Activated CD8-positive, alpha-beta memory T cell treated with anti-CD3 and anti-CD28 coated beads, Interleukin-2, amount 50 U/mL, for 24 hours (primary cell): ENCODE measurements around the gene NRN1L.
"Not testable (repeated sequence)": the region's sequence is repeated elsewhere in the genome, so short reads cannot be mapped to it uniquely, and the experiment has no call there.

ENCODE experiments used
- DNase-seq: peaks from one replicate; pipeline ENCODE4 v3.0.0-alpha.2; 2020; ENCODE audit errors: extremely low read depth

NRN1L gene

DNA sequence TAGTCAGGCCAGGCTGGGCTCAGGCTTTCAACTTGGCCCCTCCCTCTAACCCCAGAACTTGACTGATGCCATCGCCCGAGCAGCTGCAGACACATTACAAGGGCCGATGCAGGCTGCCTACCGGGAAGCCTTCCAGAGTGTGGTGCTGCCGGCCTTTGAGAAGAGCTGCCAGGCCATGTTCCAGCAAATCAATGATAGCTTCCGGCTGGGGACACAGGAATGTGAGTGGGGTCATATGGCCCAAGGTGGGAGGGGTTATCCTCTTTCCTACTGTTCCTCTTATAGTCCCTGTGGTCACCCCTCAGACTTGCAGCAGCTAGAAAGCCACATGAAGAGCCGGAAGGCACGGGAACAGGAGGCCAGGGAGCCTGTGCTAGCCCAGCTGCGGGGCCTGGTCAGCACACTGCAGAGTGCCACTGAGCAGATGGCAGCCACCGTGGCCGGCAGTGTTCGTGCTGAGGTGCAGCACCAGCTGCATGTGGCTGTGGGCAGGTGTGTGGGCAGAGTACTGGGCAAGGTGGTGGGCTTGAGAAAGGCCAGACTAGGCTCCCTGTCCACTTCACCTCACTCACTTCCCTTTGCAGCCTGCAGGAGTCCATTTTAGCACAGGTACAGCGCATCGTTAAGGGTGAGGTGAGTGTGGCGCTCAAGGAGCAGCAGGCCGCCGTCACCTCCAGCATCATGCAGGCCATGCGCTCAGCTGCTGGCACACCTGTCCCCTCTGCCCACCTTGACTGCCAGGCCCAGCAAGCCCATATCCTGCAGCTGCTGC is 2.1 kb upstream of the NRN1L start:
- no peak for DNase-seq

DNA sequence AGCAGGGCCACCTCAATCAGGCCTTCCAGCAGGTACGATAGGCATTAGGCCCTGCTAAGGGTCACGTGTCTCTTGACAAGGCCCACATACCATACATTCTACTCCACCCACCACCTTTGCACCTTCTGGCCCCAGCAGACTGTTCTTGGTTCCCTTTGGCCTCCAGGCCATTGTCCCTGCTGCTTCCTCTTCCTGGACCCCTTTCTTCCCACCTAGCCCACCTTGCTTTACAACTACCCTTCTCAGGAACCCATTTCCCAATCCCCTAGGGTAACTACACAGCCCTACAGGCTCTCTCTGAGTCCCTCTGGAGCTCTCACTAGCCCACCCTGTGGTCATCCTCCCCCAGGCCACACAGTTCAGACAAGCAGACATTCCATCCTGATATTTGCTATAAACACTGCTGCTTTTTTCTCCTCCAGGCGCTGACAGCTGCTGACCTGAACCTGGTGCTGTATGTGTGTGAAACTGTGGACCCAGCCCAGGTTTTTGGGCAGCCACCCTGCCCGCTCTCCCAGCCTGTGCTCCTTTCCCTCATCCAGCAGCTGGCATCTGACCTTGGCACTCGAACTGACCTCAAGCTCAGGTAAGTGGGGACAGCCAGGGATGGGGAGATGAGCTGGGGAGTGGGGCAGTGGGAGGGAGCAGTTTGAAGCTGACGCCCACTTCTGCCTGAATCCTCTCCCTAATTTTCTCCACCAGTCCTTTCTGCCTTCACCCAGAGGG is 1.4 kb upstream of the NRN1L start:
- DNase-seq: no peak

DNA sequence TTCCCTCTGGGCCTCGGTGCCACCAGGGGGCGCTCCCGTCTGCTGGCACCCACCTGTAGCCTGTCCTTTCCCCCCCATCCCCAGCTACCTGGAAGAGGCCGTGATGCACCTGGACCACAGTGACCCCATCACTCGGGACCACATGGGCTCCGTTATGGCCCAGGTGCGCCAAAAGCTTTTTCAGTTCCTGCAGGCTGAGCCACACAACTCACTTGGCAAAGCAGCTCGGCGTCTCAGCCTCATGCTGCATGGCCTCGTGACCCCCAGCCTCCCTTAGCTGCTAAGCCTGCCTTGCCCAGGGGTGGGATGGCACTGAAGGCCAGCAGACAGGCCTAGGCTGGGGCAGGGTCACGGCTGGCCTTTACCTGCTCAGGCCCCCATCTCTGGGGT is 818 bp upstream of the NRN1L start:
- peak; percentile 23 for DNase-seq

DNA sequence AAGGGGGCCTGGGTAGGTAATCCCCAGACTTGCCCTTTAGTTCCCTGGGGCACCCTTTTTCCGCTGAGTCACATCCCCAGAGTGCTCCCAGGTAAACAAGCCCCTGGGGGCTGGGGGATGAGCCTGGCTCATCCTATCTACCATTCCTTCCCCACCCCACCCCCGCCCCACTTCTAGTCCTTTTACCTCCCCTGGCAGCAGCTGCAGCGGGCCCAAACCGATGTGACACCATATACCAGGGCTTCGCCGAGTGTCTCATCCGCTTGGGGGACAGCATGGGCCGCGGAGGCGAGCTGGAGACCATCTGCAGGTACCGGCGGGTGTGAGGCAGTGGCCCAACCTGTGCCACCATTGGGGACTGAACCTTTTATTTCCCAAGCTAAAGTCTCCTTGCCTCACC is 860 bp downstream of the NRN1L start:
- DNase-seq: no peak

DNA sequence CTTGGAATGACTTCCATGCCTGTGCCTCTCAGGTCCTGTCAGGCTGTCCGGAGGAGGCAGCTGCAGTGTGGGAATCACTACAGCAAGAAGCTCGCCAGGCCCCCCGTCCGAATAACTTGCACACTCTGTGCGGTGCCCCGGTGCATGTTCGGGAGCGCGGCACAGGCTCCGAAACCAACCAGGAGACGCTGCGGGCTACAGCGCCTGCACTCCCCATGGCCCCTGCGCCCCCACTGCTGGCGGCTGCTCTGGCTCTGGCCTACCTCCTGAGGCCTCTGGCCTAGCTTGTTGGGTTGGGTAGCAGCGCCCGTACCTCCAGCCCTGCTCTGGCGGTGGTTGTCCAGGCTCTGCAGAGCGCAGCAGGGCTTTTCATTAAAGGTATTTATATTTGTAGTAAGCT is 1.3 kb downstream of the NRN1L start:
- DNase-seq: no peak

- DNase-seq: no peak
Observed at GRCh38 chr16:67886387-67886786, 1.7 kb downstream of the NRN1L start.

DNA sequence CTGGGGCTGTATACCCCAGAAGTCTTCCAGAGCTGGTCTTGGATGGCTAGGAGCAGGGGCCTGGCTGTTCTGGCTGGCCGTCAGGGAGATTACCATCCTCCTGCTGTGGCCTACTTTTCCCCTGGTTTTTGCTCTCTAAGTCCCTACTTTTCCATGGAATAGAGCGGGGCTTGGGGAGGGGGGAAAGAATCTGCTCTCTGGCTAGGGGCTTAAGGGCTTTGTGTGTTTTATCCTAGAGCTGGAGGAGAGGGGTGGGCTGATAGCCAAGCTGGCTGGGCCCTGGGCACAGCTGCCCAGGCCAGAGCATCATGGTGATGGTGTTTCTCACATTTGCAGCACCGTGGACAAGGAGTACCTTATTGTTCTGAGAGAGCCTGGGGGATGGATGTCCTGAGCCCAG is 3.6 kb downstream of the NRN1L start:
- no peak for DNase-seq

DNA sequence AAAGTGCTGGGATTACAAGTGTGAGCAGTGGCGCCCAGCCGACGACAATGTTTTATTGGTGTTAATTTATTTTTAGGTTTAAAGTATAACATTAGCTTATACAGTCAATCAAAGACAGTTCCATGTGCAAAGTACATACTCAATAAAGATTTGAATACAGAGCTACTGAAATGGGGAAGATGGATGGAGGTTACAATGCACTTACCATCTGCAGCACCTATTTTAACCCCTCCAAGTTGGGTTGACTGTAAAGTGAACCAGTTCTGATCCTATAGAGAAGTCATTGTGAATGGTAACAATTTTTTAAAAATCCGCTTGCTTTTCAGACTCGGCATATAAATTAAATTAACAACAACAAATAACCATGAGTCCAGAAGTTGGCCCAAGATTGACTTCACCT is 7.7 kb downstream of the NRN1L start:
- DNase-seq: no peak

DNA sequence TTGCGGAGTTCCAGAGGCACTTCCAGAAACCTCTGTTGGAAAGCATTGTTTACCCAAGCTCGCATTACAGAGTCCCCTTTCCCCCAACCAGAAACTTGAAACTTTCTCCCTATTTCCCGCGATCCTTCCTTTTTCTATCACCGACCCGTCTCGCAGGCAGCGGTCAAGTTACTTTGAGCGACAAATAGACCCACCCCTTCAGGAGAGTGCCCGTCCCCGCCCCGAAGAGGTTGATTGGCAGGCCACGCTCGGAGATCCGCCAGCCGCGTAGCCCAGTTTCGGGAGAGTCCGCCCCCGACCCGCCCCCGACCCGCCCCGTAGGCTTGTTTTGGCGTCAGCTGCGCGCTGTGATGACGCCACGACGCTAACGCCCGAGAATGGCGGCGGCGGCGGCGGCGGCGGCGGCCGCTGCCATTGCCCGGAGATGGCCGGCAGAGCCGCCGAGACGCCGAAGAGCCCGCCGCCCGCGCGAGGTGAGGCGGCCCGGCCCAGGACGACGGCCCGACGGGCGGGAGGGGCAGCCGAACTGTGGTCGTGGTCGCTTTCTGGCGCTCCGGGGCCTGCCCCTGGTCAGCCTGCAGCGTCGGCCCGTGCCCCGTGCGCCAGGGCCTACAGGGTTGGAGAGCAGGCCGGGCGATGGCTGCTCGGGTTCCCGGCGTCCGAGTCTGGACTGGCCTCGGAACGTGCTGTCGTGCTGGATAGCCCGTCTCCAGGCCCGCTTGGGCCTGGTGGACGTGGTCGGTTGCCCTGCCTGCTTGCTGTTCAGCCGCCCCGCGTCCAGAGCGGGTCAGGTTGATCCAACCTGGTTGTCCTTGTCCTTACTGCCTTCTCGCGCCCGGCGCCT is 8.4 kb downstream of the NRN1L start, which contains the start of gene PSKH1:
PSKH1 (plus strand) TSS at position 356 of the 844 bp plus-strand sequence. CDS start 15,496 bp downstream, outside the sequence.
- peak; percentile 87 for DNase-seq

DNA sequence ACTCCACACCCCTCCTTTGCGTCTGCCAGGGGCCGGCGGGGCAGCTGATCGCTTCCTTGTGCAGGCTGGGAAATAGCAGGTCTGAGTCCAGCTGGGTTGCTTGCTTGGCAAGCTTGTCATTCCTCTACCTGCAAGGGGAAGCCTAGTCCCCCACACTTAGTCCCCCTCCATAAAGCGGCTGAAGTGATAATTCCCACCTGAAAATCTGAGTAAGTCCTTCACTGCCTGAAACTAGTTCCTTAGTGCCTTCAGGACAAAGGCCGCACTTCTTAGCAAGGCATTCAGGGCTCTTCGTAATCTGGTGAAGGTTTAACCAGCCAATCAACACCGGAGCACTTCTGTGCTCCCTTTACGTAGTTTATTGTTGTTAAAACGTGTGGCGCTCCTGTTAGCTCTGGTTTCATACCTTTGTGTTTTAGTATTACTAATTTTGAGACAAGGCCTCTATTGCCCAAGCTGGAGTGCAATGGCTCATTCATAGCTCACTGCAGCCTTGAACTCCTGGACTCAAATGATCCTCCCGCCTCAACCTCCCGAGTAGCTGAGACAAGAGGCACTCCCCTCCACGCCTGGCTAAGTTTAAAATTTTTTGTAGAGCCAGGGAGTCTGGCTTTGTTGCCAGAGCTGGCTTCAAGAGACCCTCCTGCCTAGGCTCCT is 9.2 kb downstream of the NRN1L start:
- no peak for DNase-seq

- no peak for DNase-seq
Observed at GRCh38 chr16:67897231-67897630, 12.5 kb downstream of the NRN1L start.

GRCh38 chr16:67901734-67902133 is 17.0 kb downstream of the NRN1L start:
- no peak for DNase-seq

DNA sequence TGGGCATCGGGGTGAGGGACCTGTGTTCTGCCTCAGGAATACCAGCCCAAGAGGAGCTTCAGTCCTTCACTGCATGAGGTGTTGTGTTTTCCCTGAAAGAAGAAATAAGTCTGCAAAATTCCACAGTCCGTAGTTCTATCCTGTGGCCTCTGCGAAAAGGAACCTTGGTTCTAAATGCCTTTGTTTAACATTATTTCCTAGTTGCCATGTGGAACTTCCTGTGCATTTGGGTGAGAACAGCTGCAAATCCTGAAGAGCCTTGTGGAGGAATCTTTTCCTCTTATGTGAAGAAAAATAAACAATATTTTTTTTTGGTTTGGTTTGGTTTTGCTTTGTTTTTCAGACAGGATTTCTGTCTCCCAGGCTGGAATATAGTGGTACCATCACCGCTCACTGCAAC is 18.1 kb downstream of the NRN1L start:
- no peak for DNase-seq

DNA sequence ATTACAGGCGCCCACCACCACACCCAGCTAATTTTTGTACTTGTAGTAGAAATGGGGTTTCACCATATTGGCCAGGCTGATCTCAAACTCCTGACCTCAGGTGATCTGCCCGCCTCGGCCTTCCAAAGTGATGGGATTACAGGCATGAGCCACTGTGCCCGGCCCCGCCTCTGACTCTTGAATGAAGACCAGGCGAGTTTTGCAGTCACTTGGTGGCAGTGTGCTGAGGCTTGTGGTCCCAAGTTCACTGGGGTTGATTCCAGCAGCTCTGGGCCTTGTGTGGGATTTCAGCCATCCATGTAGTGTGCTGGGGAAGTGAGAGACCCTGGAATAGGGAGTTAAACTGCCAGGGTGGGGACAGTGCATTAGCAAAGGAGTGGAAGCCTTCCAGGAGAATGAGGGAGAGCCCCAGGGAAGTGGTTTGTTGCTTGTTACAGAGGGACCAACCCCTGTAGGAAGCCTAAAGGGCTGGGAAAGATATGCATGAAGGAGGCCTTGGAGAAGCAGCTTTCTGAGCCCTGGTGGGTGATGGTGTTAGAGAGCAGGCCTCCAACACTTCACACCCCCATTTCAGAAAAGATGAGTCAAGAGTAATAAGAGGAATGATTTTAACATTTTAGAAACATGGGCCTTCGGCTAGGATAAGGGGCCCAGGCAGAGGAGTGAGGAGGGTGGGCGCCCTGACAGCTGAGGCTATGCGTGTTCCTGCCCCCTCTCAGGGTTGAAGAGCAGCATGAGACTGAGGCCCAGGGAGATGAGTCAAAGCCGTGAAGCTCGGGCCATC is 22.9 kb downstream of the NRN1L start:
- no peak for DNase-seq

GRCh38 chr16:67909056-67909742 is 24.5 kb downstream of the NRN1L start:
- no peak for DNase-seq

DNA sequence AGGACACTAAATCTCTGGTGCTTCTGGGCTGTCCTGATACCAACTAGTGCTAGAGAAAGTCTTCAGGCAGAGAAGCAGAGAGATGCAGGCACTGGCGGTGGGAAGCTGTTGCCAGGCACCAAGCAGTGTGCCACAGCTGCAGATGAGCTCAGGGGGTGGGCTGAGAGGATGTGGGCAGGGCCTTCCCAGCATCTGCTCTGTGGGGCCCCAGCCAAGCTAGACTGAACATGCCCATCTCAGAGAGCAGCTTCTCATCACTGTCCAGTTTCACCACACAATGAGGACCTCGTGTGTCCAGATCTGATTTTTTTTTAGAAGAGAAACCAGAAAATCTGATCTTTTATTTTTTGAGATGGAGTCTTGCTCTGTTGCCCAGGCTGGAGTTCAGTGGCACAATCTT is 25.5 kb downstream of the NRN1L start:
- DNase-seq: no peak

DNA sequence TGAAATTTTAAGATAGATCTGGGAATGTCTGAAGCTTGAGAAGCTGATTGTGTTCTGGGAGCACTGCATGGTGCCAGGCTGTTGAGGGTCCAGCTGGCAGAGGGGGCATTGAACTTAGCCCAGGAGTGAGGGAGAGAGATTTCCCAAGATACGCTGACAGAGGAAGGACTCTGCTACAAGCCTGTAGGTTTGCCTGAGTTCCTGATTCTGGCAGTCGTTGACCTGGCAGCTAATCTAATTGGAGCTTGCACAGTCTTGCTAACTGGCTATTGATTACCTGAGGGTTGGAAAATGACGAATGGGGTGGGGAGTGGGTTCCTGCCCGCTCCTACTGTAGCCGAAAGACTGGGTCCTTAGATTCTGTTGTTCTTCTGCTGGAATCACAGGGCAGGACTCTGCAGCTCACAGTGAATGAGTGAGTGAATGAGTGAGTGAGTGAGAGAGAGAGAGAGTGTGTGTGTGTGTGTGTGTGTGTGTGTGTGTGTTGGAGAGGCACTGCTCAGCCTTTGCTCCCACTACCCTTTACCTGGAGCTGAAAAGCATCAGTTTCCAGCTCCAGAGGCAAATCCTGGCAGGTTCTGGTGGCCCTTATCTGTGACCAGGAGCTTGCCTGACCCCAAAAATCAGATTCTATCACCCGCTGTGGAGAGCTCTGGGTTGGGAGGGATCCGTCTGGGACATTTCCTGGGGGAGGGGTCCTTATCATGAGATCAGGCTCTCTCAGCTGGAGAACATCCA is 30.2 kb downstream of the NRN1L start:
- no peak for DNase-seq

DNA sequence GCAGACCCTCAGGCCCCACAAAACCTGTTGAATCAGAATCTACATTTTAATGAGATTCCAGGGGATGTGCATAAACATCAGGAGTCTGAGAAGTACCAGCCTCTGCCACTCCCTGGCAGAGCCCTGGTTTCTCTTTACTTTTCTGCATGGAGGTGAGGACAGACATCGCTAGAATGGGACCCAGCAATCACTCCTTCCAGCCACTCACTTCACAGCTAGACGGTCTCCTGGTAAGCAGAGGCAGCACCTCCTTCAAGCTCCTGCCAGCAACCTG is 30.7 kb downstream of the NRN1L start:
- not testable (repeated sequence) for DNase-seq

DNA sequence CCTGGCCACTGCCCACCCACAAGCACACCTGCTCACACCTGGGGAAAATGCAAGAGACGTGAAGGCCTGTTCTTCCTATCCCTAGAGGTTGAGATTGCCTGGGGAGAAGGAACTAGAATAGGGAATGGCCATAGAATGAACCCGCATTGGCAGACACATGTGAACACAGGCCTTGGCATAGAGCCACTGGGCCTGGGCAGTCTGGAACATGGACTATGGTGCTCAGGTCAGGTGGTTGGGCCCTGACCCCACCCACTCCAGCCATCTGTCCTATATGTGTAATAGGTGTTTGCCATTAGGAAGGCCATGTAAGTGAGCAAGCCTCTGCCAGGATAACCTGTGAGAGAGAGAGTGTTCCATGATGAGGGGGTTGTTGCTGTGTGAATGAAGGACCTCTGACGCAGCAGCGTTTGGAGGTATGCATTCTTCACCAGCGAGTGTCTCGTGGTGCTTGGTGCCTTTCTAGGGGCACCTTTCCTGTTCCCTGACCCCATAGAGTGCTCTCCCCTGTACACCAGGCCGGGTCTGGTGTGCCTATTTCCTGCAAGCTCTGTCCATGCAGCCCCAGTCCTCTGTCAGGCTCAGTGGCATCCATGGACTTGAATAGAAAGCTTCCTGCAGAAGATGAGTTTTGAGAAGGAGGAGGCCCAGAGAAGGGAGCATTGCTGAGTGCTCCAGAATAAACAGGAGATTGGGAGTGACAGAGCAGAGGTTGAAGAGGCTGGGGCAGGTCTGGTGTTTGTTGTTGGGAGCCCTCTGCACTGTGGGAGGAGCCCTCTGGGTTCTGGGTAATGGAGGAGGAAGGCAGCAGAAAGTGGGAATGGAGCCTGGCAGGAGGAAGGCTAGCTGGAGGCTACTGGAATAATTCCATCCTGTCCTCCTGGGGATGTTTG is 31.4 kb downstream of the NRN1L start:
- no peak for DNase-seq
